HUES48 (cell line): Measurements from ENCODE around the gene RAB24.

Source experiments
- H3K27ac ChIP-seq: one replicate; pipeline ENCODE4 v1.7.0; 2013; ENCODE audit warnings: low read depth, low read length, inconsistent platforms
- H3K27me3 ChIP-seq: 2 replicates; pipeline ENCODE4 v1.6.1; 2013; ENCODE audit warnings: mild to moderate bottlenecking, low read length; ENCODE audit not compliant: control insufficient read depth, insufficient read depth
- H3K36me3 ChIP-seq: 2 replicates; pipeline ENCODE4 v1.6.1; 2013; ENCODE audit warnings: low read length; ENCODE audit not compliant: control insufficient read depth, insufficient read depth
- H3K4me1 ChIP-seq: 2 replicates; pipeline ENCODE4 v1.6.1; 2013; ENCODE audit warnings: mild to moderate bottlenecking, low read length; ENCODE audit not compliant: control insufficient read depth, insufficient read depth
- H3K4me3 ChIP-seq: 2 replicates; pipeline ENCODE4 v1.5.1; 2013; ENCODE audit warnings: mild to moderate bottlenecking, low read depth, low read length
- H3K9ac ChIP-seq: 2 replicates; pipeline ENCODE4 v1.6.1; 2013; ENCODE audit warnings: mild to moderate bottlenecking, low read depth, low read length, moderate library complexity
- H3K9me3 ChIP-seq: 2 replicates; pipeline ENCODE4 v1.6.1; 2013; ENCODE audit warnings: low read length; ENCODE audit not compliant: control insufficient read depth, insufficient read depth

Gene RAB24

DNA sequence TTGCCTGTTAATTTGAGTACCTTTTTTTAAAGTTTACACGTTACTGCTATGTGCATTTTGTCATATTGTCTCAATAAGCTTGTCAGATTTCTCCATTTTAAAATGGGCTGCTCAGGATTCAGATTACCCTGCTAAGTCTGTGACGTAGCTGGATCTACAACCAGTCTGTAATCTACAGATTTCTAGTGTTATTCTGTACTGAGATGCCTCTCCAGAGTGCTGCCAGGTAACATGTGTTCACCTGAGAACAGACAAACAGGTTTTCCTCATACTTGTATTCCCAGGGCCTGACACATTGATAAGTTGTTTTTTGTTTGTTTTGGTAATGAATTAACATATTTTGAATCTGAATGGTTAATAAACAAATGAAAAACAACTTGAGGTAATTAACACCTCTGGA is 15.3 kb downstream of the RAB24 start:
- no peaks in the 10 kb centered on the region for H3K4me1 ChIP-seq
- no peaks in the 10 kb centered on the region for H3K27me3 ChIP-seq
- peaks cover 94% of the 10 kb centered on the region for H3K36me3 ChIP-seq
- no peak overlapping the region for H3K9ac ChIP-seq
- H3K27ac ChIP-seq = no peak overlapping the region
- no peak overlapping the region for H3K4me3 ChIP-seq
- no peaks in the 10 kb centered on the region for H3K9me3 ChIP-seq

- H3K36me3 ChIP-seq = peaks cover 91% of the 10 kb centered on the region
- H3K27me3 ChIP-seq = no peaks in the 10 kb centered on the region
These were observed 26.6 kb downstream of the RAB24 start for GRCh38 chr5:177276886-177277285.

DNA sequence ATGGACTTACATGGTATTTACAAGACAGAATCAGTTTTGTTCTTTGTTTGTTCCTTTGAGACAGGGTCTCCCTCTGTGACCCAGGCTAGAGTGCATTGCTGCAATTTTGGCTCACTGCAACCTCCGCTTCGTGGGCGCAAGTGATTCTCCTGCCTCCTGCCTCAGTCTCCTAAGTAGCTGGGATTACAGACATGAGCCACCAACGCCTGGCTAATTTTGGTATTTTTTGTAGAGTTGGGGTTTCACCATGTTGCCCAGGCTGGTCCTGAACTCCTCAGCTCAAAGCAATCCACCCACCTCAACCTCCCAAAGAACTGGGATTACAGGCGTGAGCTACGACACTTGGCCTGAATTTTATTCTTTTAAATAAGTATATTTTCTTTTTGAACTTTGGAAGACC is 27.6 kb downstream of the RAB24 start:
- Histone ChIP-seq H3K4me1 (no peaks in the 10 kb centered on the region), H3K9ac (no peak overlapping the region), H3K27ac (no peak overlapping the region), H3K4me3 (no peak overlapping the region), H3K9me3 (no peaks in the 10 kb centered on the region), H3K36me3 (peaks cover 91% of the 10 kb centered on the region), H3K27me3 (no peaks in the 10 kb centered on the region)

More at GRCh38 chr5:177276886-177277285, 26.6 kb downstream of the RAB24 start:
- H3K4me3 ChIP-seq = no peak overlapping the region
- no peak overlapping the region for H3K27ac ChIP-seq
- H3K9ac ChIP-seq = no peak overlapping the region
- H3K4me1 ChIP-seq = no peaks in the 10 kb centered on the region
- no peaks in the 10 kb centered on the region for H3K9me3 ChIP-seq

- Histone ChIP-seq H3K36me3 (peaks cover 96% of the 10 kb centered on the region), H3K9ac (no peak overlapping the region), H3K4me1 (no peaks in the 10 kb centered on the region), H3K4me3 (no peak overlapping the region), H3K27ac (no peak overlapping the region), H3K27me3 (no peaks in the 10 kb centered on the region), H3K9me3 (no peaks in the 10 kb centered on the region)
These were observed 32.4 kb downstream of the RAB24 start for GRCh38 chr5:177271113-177271512.

- Histone ChIP-seq H3K27me3 (no peaks in the 10 kb centered on the region), H3K27ac (no peak overlapping the region), H3K9ac (no peak overlapping the region), H3K36me3 (peaks cover 96% of the 10 kb centered on the region), H3K9me3 (no peaks in the 10 kb centered on the region), H3K4me1 (no peaks in the 10 kb centered on the region), H3K4me3 (no peak overlapping the region)
These were observed 32.9 kb downstream of the RAB24 start for GRCh38 chr5:177270653-177271052.

DNA sequence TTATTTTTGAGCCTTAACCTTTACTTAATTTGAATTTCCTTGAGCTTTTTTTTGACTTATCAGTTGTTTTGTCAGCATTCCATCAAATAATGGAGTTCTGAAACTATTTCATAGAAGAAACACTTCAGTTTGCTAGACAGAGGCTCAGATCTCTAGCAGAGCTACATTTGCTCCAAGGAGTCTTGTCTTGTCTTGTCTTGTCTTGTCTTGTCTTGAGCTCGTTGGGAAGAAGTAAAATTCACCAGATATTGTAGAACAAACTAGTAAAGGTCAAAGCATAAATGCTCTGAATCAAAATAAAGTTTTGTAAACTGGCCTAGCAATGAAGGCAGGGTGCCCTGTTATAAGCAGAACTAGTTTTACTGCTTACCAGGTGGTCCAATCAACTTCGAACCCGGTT is 33.5 kb downstream of the RAB24 start:
- H3K27ac ChIP-seq = no peak overlapping the region
- no peaks in the 10 kb centered on the region for H3K27me3 ChIP-seq
- no peaks in the 10 kb centered on the region for H3K4me1 ChIP-seq
- no peaks in the 10 kb centered on the region for H3K9me3 ChIP-seq
- H3K4me3 ChIP-seq = no peak overlapping the region
- H3K9ac ChIP-seq = no peak overlapping the region
- peaks cover 98% of the 10 kb centered on the region for H3K36me3 ChIP-seq

DNA sequence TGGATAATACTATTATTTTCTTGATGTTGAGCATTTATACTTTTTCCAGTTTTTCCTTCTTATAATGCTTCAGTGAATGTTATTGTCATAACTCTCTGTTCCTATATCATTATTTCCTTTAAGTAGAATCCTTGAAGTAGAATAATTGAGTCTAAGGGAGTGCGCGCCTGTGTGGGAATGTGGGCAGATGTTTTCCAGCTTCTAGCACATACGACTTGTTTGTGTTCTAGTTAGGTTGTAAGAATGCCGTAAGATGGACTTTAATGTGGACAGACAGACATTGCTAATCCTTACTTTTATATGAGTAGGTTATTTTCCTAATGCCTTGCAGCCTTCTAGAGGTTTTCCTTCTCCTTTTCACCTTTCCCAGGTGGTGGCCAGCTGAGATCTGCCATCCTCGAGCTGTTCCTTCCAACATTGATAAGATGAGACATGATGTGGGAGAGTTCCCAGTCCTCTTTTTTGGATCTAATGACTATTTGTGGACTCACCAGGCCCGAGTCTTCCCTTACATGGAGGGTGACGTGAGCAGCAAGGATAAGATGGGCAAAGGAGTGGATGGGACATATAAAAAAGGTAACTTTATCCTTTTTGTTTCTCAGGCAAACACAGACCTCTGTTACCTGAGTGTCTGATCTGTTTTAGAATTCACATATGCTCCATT is 34.2 kb downstream of the RAB24 start:
- H3K9me3 ChIP-seq = no peaks in the 10 kb centered on the region
- no peak overlapping the region for H3K4me3 ChIP-seq
- H3K4me1 ChIP-seq = no peaks in the 10 kb centered on the region
- no peaks in the 10 kb centered on the region for H3K27me3 ChIP-seq
- no peak overlapping the region for H3K9ac ChIP-seq
- no peak overlapping the region for H3K27ac ChIP-seq
- peaks cover 98% of the 10 kb centered on the region for H3K36me3 ChIP-seq

DNA sequence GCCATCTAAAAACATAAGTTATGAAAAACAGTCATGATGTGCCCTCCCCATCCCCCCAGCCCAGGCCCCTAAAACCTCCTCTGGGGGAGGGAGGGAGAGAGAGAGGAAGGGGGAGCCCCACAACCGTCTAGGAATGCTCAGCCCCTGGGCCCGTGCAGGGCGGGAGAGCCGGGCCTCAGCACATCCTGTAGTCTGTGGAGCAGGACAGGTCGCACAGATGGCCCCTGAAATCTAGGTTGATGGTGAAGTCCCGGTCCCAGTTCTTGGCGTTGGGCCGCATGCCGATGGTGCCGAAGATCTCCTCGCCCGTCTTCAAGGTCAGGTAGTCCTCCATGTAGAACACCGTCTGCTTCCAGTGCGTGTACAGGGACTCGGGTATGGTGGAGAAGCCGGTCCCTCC is 38.1 kb downstream of the RAB24 start:
- no peak overlapping the region for H3K4me3 ChIP-seq
- no peaks in the 10 kb centered on the region for H3K9me3 ChIP-seq
- H3K4me1 ChIP-seq = no peaks in the 10 kb centered on the region
- no peaks in the 10 kb centered on the region for H3K27me3 ChIP-seq
- no peak overlapping the region for H3K27ac ChIP-seq
- no peak overlapping the region for H3K9ac ChIP-seq
- peaks cover 98% of the 10 kb centered on the region for H3K36me3 ChIP-seq

- Histone ChIP-seq H3K27ac (no peak overlapping the region), H3K36me3 (peaks cover 98% of the 10 kb centered on the region), H3K27me3 (no peaks in the 10 kb centered on the region)
These were observed 39.3 kb downstream of the RAB24 start for GRCh38 chr5:177264178-177264577.

GRCh38 chr5:177261510-177261909 is 42.0 kb downstream of the RAB24 start:
- H3K9ac ChIP-seq = no peak overlapping the region
- peaks cover 96% of the 10 kb centered on the region for H3K36me3 ChIP-seq

More at GRCh38 chr5:177264178-177264577, 39.3 kb downstream of the RAB24 start:
- H3K9ac ChIP-seq = no peak overlapping the region
- H3K4me1 ChIP-seq = no peaks in the 10 kb centered on the region
- H3K4me3 ChIP-seq = no peak overlapping the region
- no peaks in the 10 kb centered on the region for H3K9me3 ChIP-seq

DNA sequence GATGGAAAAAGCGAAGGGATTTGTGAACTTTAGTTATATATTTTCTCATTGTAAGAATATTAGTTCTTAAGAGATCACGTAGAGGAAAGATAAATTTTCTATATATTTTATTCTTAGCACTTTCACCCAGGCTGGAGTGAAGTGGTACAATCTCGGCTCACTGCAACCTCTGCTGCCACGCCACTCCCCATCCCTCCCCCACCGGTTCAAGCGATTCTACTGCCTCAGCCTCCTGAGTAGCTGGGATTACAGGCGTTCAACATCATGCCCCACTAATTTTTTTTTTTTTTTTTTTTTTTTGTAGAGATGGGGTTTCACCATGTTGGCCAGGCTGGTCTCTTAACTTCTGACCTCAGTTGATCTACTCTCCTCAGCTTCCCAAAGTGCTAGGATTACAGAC is 42.6 kb downstream of the RAB24 start:
- H3K27ac ChIP-seq = no peak overlapping the region
- H3K36me3 ChIP-seq = peaks cover 96% of the 10 kb centered on the region

More at GRCh38 chr5:177261510-177261909, 42.0 kb downstream of the RAB24 start:
- no peaks in the 10 kb centered on the region for H3K27me3 ChIP-seq
- no peak overlapping the region for H3K27ac ChIP-seq
- no peaks in the 10 kb centered on the region for H3K9me3 ChIP-seq
- no peaks in the 10 kb centered on the region for H3K4me1 ChIP-seq
- no peak overlapping the region for H3K4me3 ChIP-seq

More for the DNA sequence above, 42.6 kb downstream of the RAB24 start:
- H3K9ac ChIP-seq = no peak overlapping the region
- H3K4me1 ChIP-seq = no peaks in the 10 kb centered on the region
- H3K4me3 ChIP-seq = no peak overlapping the region
- H3K9me3 ChIP-seq = no peaks in the 10 kb centered on the region
- no peaks in the 10 kb centered on the region for H3K27me3 ChIP-seq
